ENCODE measurements around the gene ATP6V1C2. TPM values are rescaled to one million over a fixed set of nuclear protein-coding genes. Genes with fewer than 3 reads are reported as not detected.

Gene ATP6V1C2
- total RNA-seq, 1 donor from 2014 or later: 0.11 TPM

DNA sequence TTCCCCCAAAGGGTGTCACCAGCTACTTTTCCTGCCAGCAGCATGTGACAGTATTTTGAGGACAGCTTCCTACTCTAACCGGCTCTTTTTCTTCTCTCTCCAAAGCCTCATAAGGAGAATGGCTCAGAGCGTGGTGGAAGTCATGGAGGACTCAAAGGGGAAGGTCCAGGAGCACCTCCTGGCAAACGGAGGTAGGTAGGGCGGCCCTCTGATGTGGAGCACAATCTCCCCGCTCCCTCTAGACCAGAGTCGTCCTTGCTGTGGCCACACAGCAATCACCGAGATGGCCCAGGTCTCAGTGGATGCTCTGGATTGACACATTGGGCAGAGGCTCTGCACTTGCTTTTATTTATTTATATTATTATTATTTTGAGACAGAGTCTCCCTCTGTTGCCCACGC lies 32.4 kb downstream of the ATP6V1C2 start:
- no peak for DNase-seq (ENCODE audit: low spot score)

DNA sequence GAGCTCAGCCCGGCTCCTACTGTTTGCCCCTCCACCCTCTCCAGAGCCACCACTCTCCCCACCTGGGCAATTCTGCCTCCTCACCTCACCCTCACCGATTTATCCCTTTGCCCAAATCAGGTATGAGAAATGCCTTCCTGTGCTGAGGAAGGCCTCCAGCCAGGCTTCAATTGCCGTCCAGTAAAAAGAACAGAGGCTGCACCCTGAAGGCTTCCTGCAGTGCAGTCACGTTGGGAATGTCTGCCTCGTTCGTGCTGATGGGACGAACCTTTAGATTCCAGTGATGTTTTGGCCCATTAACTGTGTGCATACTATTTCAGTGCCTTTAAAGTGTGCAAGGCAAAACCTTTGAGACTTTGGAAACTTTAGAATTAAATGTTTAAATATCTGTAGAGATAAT lies 34.2 kb downstream of the ATP6V1C2 start:
- H3K9me3 ChIP-seq (ENCODE audit: low read depth): no peaks in the 10 kb centered on the region
- H3K27ac Mint-ChIP-seq: no peak overlapping the region
- no peaks in the 10 kb centered on the region for H3F3A ChIP-seq (ENCODE audit: low read depth)
- no peak overlapping the region for H3K4me3 Mint-ChIP-seq
- peak overlapping the region; percentile 50 for H2AFZ ChIP-seq (replicated peaks)
- H3K4me1 ChIP-seq: no peaks in the 10 kb centered on the region
- no peaks in the 10 kb centered on the region for H4K20me1 ChIP-seq (ENCODE audit: low read depth)
- no peaks in the 10 kb centered on the region for H3K9me3 Mint-ChIP-seq
- peaks cover 8% of the 10 kb centered on the region for H3K4me1 Mint-ChIP-seq
- H3K27me3 ChIP-seq: no peaks in the 10 kb centered on the region
- H3K9ac ChIP-seq: no peak overlapping the region
- H3K4me3 ChIP-seq: no peak overlapping the region
- no peaks in the 10 kb centered on the region for H3K36me3 ChIP-seq
- H3K36me3 Mint-ChIP-seq: no peaks in the 10 kb centered on the region
- H3K4me2 ChIP-seq: no peak overlapping the region
- no peak for TF ChIP-seq EZH2phosphoT487 (IDR thresholded peaks at IDR 0.05)
- no peak overlapping the region for H3K27ac ChIP-seq
- no peaks in the 10 kb centered on the region for H3K79me2 ChIP-seq (ENCODE audit: low read depth)
- no peak for DNase-seq (ENCODE audit: low spot score)
- peaks cover 12% of the 10 kb centered on the region for H3K27me3 Mint-ChIP-seq (ENCODE audit: insufficient read depth, low read depth)

More for the DNA sequence above, 32.4 kb downstream of the ATP6V1C2 start:
- Mint-ChIP-seq H3K27me3 (ENCODE audit: insufficient read depth, low read depth) (peaks cover 15% of the 10 kb centered on the region), H3K27ac (no peak overlapping the region), H3K9me3 (no peaks in the 10 kb centered on the region), H3K4me3 (no peak overlapping the region), H3K4me1 (peaks cover 3% of the 10 kb centered on the region), H3K36me3 (no peaks in the 10 kb centered on the region)
- no peaks in the 10 kb centered on the region for H3K4me1 ChIP-seq
- no peak for TF ChIP-seq EZH2 (IDR thresholded peaks at IDR 0.05)
- TF ChIP-seq EZH2phosphoT487 (IDR thresholded peaks at IDR 0.05): no peak
- TF ChIP-seq, protein P1, sequence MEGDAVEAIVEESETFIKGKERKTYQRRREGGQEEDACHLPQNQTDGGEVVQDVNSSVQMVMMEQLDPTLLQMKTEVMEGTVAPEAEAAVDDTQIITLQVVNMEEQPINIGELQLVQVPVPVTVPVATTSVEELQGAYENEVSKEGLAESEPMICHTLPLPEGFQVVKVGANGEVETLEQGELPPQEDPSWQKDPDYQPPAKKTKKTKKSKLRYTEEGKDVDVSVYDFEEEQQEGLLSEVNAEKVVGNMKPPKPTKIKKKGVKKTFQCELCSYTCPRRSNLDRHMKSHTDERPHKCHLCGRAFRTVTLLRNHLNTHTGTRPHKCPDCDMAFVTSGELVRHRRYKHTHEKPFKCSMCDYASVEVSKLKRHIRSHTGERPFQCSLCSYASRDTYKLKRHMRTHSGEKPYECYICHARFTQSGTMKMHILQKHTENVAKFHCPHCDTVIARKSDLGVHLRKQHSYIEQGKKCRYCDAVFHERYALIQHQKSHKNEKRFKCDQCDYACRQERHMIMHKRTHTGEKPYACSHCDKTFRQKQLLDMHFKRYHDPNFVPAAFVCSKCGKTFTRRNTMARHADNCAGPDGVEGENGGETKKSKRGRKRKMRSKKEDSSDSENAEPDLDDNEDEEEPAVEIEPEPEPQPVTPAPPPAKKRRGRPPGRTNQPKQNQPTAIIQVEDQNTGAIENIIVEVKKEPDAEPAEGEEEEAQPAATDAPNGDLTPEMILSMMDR (IDR thresholded peaks at IDR 0.05): no peak
- H4K20me1 ChIP-seq (ENCODE audit: low read depth): no peaks in the 10 kb centered on the region
- no peak overlapping the region for H3K4me3 ChIP-seq
- H3K9me3 ChIP-seq (ENCODE audit: low read depth): no peaks in the 10 kb centered on the region
- H2AFZ ChIP-seq (replicated peaks): no peak overlapping the region
- H3K36me3 ChIP-seq: no peaks in the 10 kb centered on the region
- H3F3A ChIP-seq (ENCODE audit: low read depth): no peaks in the 10 kb centered on the region
- H3K27me3 ChIP-seq: no peaks in the 10 kb centered on the region
- H3K27ac ChIP-seq: no peak overlapping the region
- no peak overlapping the region for H3K4me2 ChIP-seq
- no peaks in the 10 kb centered on the region for H3K79me2 ChIP-seq (ENCODE audit: low read depth)
- H3K9ac ChIP-seq: no peak overlapping the region

DNA sequence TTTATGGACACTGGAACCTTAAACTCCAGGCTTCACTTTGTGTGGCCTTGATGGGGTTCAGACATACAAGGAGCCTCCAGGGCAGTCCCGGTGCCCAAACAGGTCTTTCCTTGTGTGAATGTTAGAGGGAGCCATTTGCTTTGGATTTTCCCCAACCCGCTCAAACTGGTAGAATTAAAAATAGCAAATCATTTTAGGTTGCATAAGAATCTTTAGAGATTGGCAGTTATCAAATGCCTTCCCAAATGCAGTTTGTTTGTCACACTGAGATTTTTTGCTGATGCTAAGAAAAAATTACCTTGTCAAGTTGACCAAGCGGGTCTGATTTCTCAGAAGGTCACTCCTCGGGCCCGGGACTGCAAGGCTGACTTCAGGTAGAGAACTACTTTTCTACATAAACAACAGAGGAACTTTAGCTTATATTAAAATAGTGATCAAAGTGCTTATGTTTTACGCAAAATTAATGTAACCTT lies 36.4 kb downstream of the ATP6V1C2 start:
- no peak overlapping the region for H3K27ac ChIP-seq
- no peaks in the 10 kb centered on the region for H3K79me2 ChIP-seq (ENCODE audit: low read depth)
- H3K9me3 ChIP-seq (ENCODE audit: low read depth): no peaks in the 10 kb centered on the region
- no peak overlapping the region for H3K27ac Mint-ChIP-seq
- H3K9me3 Mint-ChIP-seq: no peaks in the 10 kb centered on the region
- no peak overlapping the region for H3K4me3 ChIP-seq
- no peaks in the 10 kb centered on the region for H3K36me3 ChIP-seq
- peaks cover 9% of the 10 kb centered on the region for H3K4me1 Mint-ChIP-seq
- H3K9ac ChIP-seq: no peak overlapping the region
- H2AFZ ChIP-seq (replicated peaks): no peak overlapping the region
- no peaks in the 10 kb centered on the region for H4K20me1 ChIP-seq (ENCODE audit: low read depth)
- no peaks in the 10 kb centered on the region for H3K36me3 Mint-ChIP-seq
- no peaks in the 10 kb centered on the region for H3K27me3 ChIP-seq
- no peak for DNase-seq (ENCODE audit: low spot score)
- H3K4me2 ChIP-seq: no peak overlapping the region
- no peak overlapping the region for H3K4me3 Mint-ChIP-seq
- peaks cover 12% of the 10 kb centered on the region for H3K27me3 Mint-ChIP-seq (ENCODE audit: insufficient read depth, low read depth)
- no peaks in the 10 kb centered on the region for H3K4me1 ChIP-seq
- H3F3A ChIP-seq (ENCODE audit: low read depth): no peaks in the 10 kb centered on the region
- TF ChIP-seq EZH2phosphoT487 (IDR thresholded peaks at IDR 0.05): no peak
- no peak for TF ChIP-seq EZH2 (IDR thresholded peaks at IDR 0.05)
- TF ChIP-seq, protein P1 (IDR thresholded peaks at IDR 0.05): no peak

DNA sequence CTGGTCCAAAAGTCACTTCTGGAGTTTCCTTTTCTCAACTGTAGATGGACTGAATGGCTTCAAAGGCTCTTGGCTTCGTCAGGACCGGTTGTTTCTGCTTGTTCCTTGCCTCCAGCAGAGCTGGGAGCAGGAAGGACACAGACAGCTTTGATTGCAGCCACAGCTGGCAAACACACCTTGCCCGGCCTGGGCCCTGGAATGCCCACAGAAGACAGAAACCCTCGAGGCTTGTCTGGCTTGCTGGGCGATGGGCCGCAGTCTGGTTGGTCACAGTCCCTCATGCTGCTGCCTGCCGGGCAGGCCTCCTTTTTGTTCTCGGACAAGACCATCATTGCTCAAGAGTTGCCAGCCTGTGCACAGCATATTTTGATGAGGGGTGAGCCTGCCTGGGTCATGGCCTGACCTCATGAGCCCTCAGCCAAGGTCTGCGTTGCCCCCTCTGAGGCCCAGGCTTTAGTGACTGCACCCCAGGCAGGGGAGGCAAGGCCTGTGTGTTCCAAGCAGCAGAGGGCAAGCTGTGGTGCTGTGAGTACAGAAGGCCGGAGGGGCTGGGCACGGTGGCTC lies 37.8 kb downstream of the ATP6V1C2 start:
- H3K9ac ChIP-seq: no peak overlapping the region
- H3K36me3 Mint-ChIP-seq: no peaks in the 10 kb centered on the region
- peaks cover 14% of the 10 kb centered on the region for H3K27me3 Mint-ChIP-seq (ENCODE audit: insufficient read depth, low read depth)
- no peaks in the 10 kb centered on the region for H3K79me2 ChIP-seq (ENCODE audit: low read depth)
- peaks cover 3% of the 10 kb centered on the region for H3K4me1 ChIP-seq
- H3K27me3 ChIP-seq: no peaks in the 10 kb centered on the region
- no peak overlapping the region for H3K4me3 ChIP-seq
- peak overlapping the region; percentile 28 for H2AFZ ChIP-seq (replicated peaks)
- TF ChIP-seq, protein P1 (IDR thresholded peaks at IDR 0.05): no peak
- TF ChIP-seq EZH2phosphoT487 (IDR thresholded peaks at IDR 0.05) (no peak), EZH2 (IDR thresholded peaks at IDR 0.05) (no peak)
- no peak for DNase-seq (ENCODE audit: low spot score)
- H3K9me3 Mint-ChIP-seq: no peaks in the 10 kb centered on the region
- H4K20me1 ChIP-seq (ENCODE audit: low read depth): no peaks in the 10 kb centered on the region
- no peaks in the 10 kb centered on the region for H3K36me3 ChIP-seq
- no peak overlapping the region for H3K27ac ChIP-seq
- H3F3A ChIP-seq (ENCODE audit: low read depth): no peaks in the 10 kb centered on the region
- H3K4me2 ChIP-seq: no peak overlapping the region
- H3K27ac Mint-ChIP-seq: no peak overlapping the region
- peaks cover 21% of the 10 kb centered on the region for H3K4me1 Mint-ChIP-seq
- H3K9me3 ChIP-seq (ENCODE audit: low read depth): no peaks in the 10 kb centered on the region
- no peak overlapping the region for H3K4me3 Mint-ChIP-seq

Measured in neural progenitor cell (in vitro differentiated cells).